Esophagus muscularis mucosa (tissue), 4 donors: ENCODE results near the gene FBRS.

Experiments
- EP300 ChIP-seq: sonication (generic); formaldehyde crosslinking; IDR thresholded peaks from one replicate; pipeline ENCODE4 v1.6.1; 2017; ENCODE audit warnings: antibody characterized with exemption
- POLR2A ChIP-seq: fragments of 450-650 bp; IDR thresholded peaks from one replicate; pipeline ENCODE4 v1.6.1; 2017; ENCODE audit warnings: antibody characterized with exemption, moderate library complexity, mild to moderate bottlenecking, low read depth
- POLR2AphosphoS5 ChIP-seq, 2 donors: sonication (generic); formaldehyde crosslinking; IDR thresholded peaks; one replicate each; pipeline ENCODE4 v1.6.1; 2017; ENCODE audit warnings: antibody characterized with exemption in 2 of 2
- TF ChIP-seq, protein P1 (sequence below), 3 experiments: fragments of 200-600 bp in 2 of 3; fragments of 450-650 bp in 1 of 3; sonication (generic) in 2 of 3; IDR thresholded peaks; one replicate each; pipeline ENCODE4 v1.5.1; 2017 to 2019; ENCODE audit warnings: antibody characterized with exemption in 3 of 3, mild to moderate bottlenecking in 2 of 3, moderate library complexity in 1 of 3

DNA sequence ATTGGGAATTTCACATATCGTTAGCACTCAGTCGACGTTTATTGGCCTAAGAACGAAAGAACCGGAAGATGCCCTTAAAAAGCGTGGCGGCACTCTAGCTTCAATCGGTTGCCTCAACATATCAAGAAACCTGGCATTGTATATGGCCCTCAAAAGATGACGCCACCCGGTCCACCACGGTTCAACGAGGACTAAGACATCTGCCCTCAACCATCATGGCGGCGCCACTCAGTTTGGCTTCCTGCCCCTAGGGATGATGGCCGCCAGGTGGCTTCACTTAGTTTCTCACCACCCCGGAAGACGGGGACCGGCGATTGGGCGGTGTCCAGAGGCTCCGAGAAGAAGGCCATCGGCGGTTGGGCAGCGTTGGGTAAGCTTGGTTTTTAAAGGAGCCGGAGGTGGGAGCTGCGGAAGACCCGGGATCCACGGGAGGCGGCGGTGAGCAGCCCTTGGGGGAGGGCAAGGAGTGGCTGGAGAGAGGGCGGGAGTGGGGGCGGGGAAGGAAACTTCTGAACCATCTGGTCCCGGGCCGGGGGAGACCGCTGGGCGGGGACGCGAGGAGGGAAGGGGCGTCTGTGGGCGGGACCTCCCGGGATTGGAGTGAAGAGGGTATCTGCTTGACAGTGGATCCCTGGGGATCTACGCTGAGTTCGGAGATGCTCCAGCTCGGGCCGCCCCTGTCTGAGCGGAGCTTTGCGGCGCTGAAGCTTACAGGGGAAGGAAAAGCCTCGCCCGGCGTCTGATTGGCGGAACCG is 7.7 kb upstream of the FBRS start, which contains the start of gene PRR14:
- TF ChIP-seq, protein P1, sequence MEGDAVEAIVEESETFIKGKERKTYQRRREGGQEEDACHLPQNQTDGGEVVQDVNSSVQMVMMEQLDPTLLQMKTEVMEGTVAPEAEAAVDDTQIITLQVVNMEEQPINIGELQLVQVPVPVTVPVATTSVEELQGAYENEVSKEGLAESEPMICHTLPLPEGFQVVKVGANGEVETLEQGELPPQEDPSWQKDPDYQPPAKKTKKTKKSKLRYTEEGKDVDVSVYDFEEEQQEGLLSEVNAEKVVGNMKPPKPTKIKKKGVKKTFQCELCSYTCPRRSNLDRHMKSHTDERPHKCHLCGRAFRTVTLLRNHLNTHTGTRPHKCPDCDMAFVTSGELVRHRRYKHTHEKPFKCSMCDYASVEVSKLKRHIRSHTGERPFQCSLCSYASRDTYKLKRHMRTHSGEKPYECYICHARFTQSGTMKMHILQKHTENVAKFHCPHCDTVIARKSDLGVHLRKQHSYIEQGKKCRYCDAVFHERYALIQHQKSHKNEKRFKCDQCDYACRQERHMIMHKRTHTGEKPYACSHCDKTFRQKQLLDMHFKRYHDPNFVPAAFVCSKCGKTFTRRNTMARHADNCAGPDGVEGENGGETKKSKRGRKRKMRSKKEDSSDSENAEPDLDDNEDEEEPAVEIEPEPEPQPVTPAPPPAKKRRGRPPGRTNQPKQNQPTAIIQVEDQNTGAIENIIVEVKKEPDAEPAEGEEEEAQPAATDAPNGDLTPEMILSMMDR (IDR thresholded peaks at IDR 0.05), result peak in 2 of 3 experiments; percentile 39 to 51
- TF ChIP-seq POLR2A (peak; percentile 31), EP300 (no peak), POLR2AphosphoS5 (IDR thresholded peaks at IDR 0.05) (peak in 1 of 2 donors; percentile 86)
